T-helper 1 cell treated with Interleukin-12 subunit alpha and Interleukin-12 subunit beta and Interleukin-4 antibody, amounts not matched to agents 30 μg/mL and 1 μg/mL, for 36 hours (primary cell): Measurements from ENCODE around the gene SUSD1.
"Not testable (repeated sequence)": the region's sequence is repeated elsewhere in the genome, so short reads cannot be mapped to it uniquely, and the experiment has no call there.

Source experiments
- H3K27ac Mint-ChIP-seq: one replicate; pipeline ENCODE4 v1.8.0; 2021; ENCODE audit warnings: mild to moderate bottlenecking, mixed read lengths
- H3K27me3 Mint-ChIP-seq: one replicate; pipeline ENCODE4 v1.8.0; 2021; ENCODE audit warnings: low read depth, mixed read lengths
- H3K36me3 Mint-ChIP-seq: one replicate; pipeline ENCODE4 v1.8.0; 2021; ENCODE audit warnings: low read depth, mixed read lengths
- H3K4me1 Mint-ChIP-seq: one replicate; pipeline ENCODE4 v1.8.0; 2021; ENCODE audit warnings: low read depth, mixed read lengths
- H3K4me3 Mint-ChIP-seq: one replicate; pipeline ENCODE4 v1.8.0; 2021; ENCODE audit warnings: mild to moderate bottlenecking, moderate library complexity, mixed read lengths
- H3K9me3 Mint-ChIP-seq: one replicate; pipeline ENCODE4 v1.8.0; 2021; ENCODE audit warnings: mixed read lengths

SUSD1 gene

DNA sequence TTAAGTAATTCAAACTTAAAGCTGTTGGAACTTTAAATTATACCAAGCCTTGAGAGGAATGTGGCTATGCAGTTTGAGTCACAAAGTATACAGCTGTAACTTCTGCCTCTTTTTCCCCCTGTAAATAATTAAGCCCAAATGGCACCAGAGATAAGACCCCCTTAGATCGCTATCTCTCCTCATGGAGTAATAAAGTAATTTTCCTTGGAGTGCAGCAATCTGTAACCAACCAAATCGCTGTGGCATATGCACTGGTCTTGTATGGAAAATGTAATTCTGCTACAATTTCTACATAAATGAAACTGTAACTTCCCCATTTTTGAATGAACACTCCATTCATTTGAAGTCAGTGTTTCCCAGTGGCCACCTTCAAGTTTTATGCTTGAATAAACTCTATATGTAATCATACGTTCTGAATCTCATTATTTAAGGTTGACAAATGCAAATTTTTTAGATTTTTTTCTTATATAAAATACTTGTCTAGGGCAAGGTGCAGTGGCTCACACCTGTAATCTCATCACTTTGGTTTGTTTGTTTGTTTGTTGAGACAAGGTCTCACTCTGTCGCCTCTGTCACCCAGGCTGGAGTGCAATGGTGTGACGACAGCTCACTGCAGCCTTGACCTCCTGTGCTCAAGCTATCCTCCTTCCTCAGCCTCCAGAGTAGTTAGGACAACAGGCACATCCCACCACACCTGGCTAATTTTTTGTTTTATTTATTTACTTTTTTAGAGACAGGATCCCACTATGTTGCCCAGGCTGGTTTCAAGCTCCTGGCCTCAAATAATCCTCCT, 12.3 kb downstream of the SUSD1 start:
- no peaks in the 10 kb centered on the region for H3K9me3 Mint-ChIP-seq
- no peak overlapping the region for H3K27ac Mint-ChIP-seq
- no peak overlapping the region for H3K4me3 Mint-ChIP-seq
- peaks cover 18% of the 10 kb centered on the region for H3K4me1 Mint-ChIP-seq
- no peaks in the 10 kb centered on the region for H3K27me3 Mint-ChIP-seq
- H3K36me3 Mint-ChIP-seq, result peaks cover 9% of the 10 kb centered on the region

DNA sequence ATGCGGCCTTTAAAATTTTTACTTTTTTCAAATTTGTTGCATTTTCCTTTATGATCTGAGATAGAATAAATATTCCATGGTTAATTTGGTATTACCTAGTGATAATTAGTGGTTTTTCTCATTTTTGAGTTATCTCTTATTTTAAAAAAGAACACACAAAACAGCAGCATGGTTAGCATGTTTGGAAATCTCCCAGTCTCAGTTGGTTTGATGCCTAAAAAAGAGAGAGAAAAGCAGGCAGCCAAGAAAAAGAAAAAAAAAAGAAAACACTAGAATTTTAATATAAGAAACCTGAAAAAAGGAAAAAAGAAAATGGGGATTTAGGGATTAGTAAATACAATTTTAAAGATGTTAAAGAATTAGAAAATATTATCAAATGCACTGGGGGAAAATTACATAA, 15.3 kb downstream of the SUSD1 start:
- Mint-ChIP-seq H3K9me3 (no peaks in the 10 kb centered on the region), H3K27me3 (no peaks in the 10 kb centered on the region), H3K27ac (no peak overlapping the region), H3K4me1 (peaks cover 7% of the 10 kb centered on the region), H3K4me3 (no peak overlapping the region), H3K36me3 (peaks cover 16% of the 10 kb centered on the region)

- peaks cover 16% of the 10 kb centered on the region for H3K36me3 Mint-ChIP-seq
- H3K27ac Mint-ChIP-seq, result no peak overlapping the region
- no peaks in the 10 kb centered on the region for H3K27me3 Mint-ChIP-seq
- no peaks in the 10 kb centered on the region for H3K9me3 Mint-ChIP-seq
- no peak overlapping the region for H3K4me3 Mint-ChIP-seq
- H3K4me1 Mint-ChIP-seq, result peaks cover 7% of the 10 kb centered on the region
Measured at GRCh38 chr9:112158656-112159367, 16.3 kb downstream of the SUSD1 start.

DNA sequence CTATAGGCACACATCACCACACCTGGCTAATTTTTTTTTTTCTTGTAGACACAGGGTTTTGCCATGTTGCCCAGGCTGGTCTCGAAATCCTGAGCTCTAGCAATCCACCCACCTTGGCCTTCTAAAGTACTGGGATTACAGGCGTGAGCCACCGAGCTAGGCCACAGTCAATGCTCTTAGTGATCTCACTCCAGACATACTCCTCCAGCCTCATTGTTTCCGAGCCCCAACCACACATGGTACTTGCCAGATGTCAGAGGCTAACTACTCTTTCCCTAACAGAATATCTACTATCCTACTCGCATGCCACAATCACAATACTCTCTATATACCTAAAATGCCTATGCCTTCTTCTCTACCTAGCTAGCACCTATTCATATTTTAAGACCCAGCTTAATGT, 17.1 kb downstream of the SUSD1 start:
- peaks cover 7% of the 10 kb centered on the region for H3K4me1 Mint-ChIP-seq

GRCh38 chr9:112157087-112157486, 18.0 kb downstream of the SUSD1 start:
- H3K27me3 Mint-ChIP-seq, result no peaks in the 10 kb centered on the region
- no peaks in the 10 kb centered on the region for H3K9me3 Mint-ChIP-seq
- peaks cover 14% of the 10 kb centered on the region for H3K36me3 Mint-ChIP-seq
- peaks cover 7% of the 10 kb centered on the region for H3K4me1 Mint-ChIP-seq
- H3K27ac Mint-ChIP-seq, result no peak overlapping the region
- H3K4me3 Mint-ChIP-seq, result no peak overlapping the region

More for the DNA sequence above, 17.1 kb downstream of the SUSD1 start:
- Mint-ChIP-seq H3K36me3 (peaks cover 16% of the 10 kb centered on the region), H3K9me3 (no peaks in the 10 kb centered on the region), H3K4me3 (no peak overlapping the region), H3K27ac (no peak overlapping the region), H3K27me3 (no peaks in the 10 kb centered on the region)

DNA sequence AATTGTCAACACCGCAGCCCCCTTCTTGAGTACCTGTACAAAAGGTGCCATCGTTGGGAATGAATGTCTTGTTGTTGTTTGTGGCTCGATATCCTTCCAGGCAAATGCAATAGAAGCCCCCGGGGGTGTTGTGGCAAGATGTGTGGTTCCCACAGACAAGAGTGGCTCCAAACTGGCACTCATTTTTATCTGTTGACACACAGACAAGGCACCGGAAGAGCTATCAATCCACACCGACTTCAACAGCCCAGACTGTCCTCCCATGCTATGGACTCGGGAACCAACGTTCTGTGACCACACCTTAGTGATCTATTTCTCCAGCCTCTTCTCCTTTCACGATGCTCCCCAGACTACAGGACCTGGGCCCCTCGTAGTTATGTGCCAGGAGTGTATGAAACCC, 25.9 kb downstream of the SUSD1 start:
- Mint-ChIP-seq H3K27me3 (no peaks in the 10 kb centered on the region), H3K4me1 (peaks cover 6% of the 10 kb centered on the region), H3K36me3 (peaks cover 27% of the 10 kb centered on the region), H3K27ac (no peak overlapping the region), H3K4me3 (no peak overlapping the region), H3K9me3 (no peaks in the 10 kb centered on the region)

DNA sequence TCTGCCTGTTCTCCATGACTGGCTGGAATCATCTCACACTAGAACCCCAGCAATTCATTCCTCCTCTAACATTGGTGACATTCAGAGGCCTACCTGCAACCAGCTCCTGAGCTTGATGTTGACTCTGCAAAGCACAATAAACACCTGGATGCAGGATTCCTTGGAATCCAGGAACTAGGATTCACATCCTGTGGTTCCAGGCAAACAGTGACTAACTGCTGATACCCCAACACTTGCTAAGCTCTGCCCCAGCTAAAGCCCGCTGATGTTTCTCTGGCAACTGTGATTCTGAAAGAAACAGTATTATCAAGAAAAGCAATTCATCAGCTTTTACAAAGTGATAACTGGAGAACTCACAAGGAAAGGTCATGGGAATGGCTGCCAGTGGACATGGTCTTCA, 29.2 kb downstream of the SUSD1 start:
- Mint-ChIP-seq H3K4me1 (peaks cover 6% of the 10 kb centered on the region), H3K36me3 (peaks cover 36% of the 10 kb centered on the region), H3K27ac (no peak overlapping the region), H3K9me3 (no peaks in the 10 kb centered on the region), H3K27me3 (no peaks in the 10 kb centered on the region), H3K4me3 (no peak overlapping the region)

GRCh38 chr9:112144807-112145206, 30.3 kb downstream of the SUSD1 start:
- H3K9me3 Mint-ChIP-seq, result no peaks in the 10 kb centered on the region
- H3K4me3 Mint-ChIP-seq, result no peak overlapping the region
- H3K4me1 Mint-ChIP-seq, result peaks cover 4% of the 10 kb centered on the region
- no peak overlapping the region for H3K27ac Mint-ChIP-seq
- no peaks in the 10 kb centered on the region for H3K27me3 Mint-ChIP-seq
- H3K36me3 Mint-ChIP-seq, result peaks cover 32% of the 10 kb centered on the region

DNA sequence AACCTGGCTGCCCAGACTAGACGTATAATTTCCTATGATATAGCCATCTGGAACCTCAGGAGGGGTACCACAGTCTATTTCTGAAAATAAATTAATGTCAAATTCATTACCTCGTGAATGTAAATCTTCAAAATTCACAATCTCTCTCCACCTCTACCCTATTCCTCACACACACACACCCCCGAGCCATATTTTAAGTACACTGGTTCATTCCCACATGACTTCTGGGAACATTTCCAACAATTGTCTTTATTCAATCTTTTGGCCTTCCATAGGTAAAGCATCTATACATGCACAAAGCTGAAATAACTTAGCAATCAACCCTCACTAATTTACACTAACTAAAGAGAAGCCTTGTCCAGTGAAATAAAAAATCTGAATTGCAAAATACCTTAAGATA, 32.7 kb downstream of the SUSD1 start:
- Mint-ChIP-seq H3K4me1 (peaks cover 2% of the 10 kb centered on the region), H3K4me3 (no peak overlapping the region), H3K36me3 (peaks cover 24% of the 10 kb centered on the region)

GRCh38 chr9:112140936-112141335, 34.2 kb downstream of the SUSD1 start:
- H3K4me3 Mint-ChIP-seq, result no peak overlapping the region
- no peaks in the 10 kb centered on the region for H3K9me3 Mint-ChIP-seq
- H3K27me3 Mint-ChIP-seq, result no peaks in the 10 kb centered on the region
- H3K4me1 Mint-ChIP-seq, result peaks cover 3% of the 10 kb centered on the region
- peaks cover 20% of the 10 kb centered on the region for H3K36me3 Mint-ChIP-seq
- H3K27ac Mint-ChIP-seq, result no peak overlapping the region

More for the DNA sequence above, 32.7 kb downstream of the SUSD1 start:
- no peak overlapping the region for H3K27ac Mint-ChIP-seq
- H3K9me3 Mint-ChIP-seq, result no peaks in the 10 kb centered on the region
- H3K27me3 Mint-ChIP-seq, result no peaks in the 10 kb centered on the region

DNA sequence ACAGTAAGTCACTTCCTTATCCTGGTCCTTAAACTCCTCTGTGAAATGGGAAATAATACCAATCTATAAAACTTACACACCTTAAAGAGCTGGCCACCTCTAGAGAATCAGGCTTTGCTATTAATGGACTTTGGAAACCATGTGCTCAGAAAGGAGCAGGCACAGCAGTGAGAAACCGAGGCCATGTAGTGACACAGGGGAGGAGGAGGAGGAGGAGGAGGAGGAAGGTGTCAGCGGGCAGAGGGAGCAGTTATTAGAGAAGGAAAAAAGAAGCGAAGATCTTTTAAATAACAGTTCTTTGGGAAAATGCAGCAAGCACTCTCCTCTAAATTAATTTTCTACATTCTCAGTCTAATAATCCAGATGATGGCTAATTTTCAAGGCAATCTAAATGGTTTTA, 38.0 kb downstream of the SUSD1 start:
- Mint-ChIP-seq H3K27me3 (no peaks in the 10 kb centered on the region), H3K36me3 (peaks cover 31% of the 10 kb centered on the region), H3K9me3 (peaks cover 13% of the 10 kb centered on the region), H3K4me3 (no peak overlapping the region), H3K27ac (no peak overlapping the region), H3K4me1 (peaks cover 6% of the 10 kb centered on the region)

GRCh38 chr9:112135706-112136105, 39.4 kb downstream of the SUSD1 start:
- Mint-ChIP-seq H3K9me3 (peaks cover 13% of the 10 kb centered on the region), H3K4me3 (no peak overlapping the region), H3K36me3 (peaks cover 30% of the 10 kb centered on the region), H3K4me1 (peaks cover 6% of the 10 kb centered on the region), H3K27me3 (no peaks in the 10 kb centered on the region), H3K27ac (no peak overlapping the region)

DNA sequence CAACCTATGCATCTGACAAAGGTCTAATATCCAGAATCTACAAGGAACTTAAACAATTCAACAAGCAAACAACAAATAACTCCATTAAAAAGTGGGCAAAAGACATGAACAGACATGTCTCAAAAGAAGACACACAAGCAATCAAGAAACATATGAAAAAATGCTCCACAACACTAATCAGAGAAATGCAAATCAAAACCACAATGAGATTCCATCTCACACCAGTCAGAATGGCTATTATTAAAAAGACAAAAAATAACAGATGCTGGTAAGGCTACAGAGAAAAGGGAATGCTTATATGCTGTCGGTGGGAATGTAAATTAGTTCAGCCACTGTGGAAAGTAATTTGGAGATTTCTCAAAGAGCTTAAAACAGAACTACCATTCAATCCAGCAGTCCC, 41.3 kb downstream of the SUSD1 start:
- Mint-ChIP-seq H3K9me3 (peaks cover 13% of the 10 kb centered on the region), H3K36me3 (peaks cover 30% of the 10 kb centered on the region)
- not testable (repeated sequence) for H3K4me1 Mint-ChIP-seq, H3K27ac Mint-ChIP-seq, H3K4me3 Mint-ChIP-seq, H3K27me3 Mint-ChIP-seq

GRCh38 chr9:112132356-112132755, 42.7 kb downstream of the SUSD1 start:
- peaks cover 5% of the 10 kb centered on the region for H3K4me1 Mint-ChIP-seq
- no peak overlapping the region for H3K27ac Mint-ChIP-seq
- H3K4me3 Mint-ChIP-seq, result no peak overlapping the region
- no peaks in the 10 kb centered on the region for H3K27me3 Mint-ChIP-seq
- H3K9me3 Mint-ChIP-seq, result peaks cover 13% of the 10 kb centered on the region
- H3K36me3 Mint-ChIP-seq, result peaks cover 31% of the 10 kb centered on the region

DNA sequence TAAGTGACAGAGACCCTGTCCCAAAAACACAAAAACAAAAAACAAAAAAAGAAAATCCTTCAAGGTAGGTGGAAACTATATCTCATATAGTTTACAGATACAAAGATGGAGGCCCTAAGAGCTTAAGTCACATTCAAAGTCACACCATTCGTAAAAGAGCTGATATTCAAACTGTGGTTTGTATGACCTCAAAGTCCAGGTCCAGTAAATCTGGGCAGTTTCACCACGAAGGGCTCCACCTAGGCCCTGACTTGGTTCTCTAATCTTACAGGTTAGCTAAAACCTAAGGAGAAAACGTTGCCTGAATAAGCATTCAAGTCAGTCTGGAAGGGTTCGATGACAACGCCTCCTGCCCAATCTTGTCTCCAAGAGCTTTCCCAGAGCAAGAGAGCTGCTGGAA, 44.1 kb downstream of the SUSD1 start:
- Mint-ChIP-seq H3K36me3 (peaks cover 27% of the 10 kb centered on the region), H3K9me3 (peaks cover 13% of the 10 kb centered on the region), H3K27ac (no peak overlapping the region), H3K4me3 (no peak overlapping the region), H3K4me1 (peaks cover 3% of the 10 kb centered on the region), H3K27me3 (no peaks in the 10 kb centered on the region)
